Measurements from ENCODE around the gene TMEM88. TPM values are rescaled to one million over a fixed set of nuclear protein-coding genes. Genes with fewer than 3 reads are reported as not detected.

TMEM88 gene
- total and polyA plus RNA-seq, 4 donors: 6.3 to 19.6 (median 11.3) TPM

DNA sequence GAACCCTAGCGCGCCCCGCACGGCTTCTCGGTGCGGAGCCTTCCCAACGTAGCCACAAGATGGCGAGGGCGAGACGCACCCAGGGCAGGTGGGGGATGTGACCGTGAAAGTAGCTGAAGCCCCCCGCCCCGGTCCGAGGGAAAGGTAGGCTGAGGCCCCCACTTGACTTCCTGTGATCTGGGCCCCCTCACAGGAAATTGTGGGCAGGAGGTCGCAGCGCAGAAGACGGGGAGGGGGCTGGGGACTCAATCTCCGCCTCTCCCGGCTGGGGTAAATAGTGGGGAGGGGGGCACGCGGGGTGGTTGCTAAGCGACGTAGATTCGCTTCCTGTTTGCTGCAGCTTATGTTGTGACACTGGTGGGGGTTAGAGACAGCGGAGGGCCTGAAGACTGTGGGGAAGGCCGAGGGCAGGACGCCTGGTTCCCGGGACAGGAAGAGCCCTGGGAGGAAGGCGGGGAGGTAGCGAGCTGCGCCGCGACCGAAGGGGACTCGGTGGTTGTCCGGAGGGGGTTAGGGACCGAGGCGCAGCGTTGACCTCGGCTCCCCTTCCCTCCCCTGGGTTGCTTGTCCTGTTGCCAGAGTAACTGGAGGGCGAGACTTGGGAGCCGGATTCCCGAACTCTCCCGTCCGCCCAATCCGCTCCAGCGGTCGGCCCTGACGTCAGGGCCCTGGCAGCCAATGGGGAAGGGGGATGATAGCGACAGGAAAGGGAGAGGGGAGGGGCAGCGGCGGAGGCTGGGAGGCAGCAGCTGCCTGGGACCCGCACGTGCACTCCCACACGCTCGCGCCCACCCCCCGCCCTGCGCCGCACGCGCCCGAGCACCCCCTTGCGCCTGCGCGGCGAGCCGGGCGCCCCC, 19.7 kb upstream of the TMEM88 start:
- ATAC-seq (ENCODE audit: insufficient read depth, low FRiP score) (peak; percentile 74), DNase-seq (peak; percentile 100)
- Histone ChIP-seq H3K9me3 (ENCODE audit: control insufficient read depth in 4 of 4, insufficient read depth in 3 of 4, low read length in 3 of 4) (no peaks in the 10 kb centered on the region), H3K27me3 (ENCODE audit: control insufficient read depth in 3 of 3, insufficient read depth in 3 of 3, low read length in 2 of 3) (no peaks in the 10 kb centered on the region), H3K9ac (ENCODE audit: insufficient read depth in 1 of 2, low read length in 2 of 2) (peak overlapping the region; percentile 73 to 82), H3K4me1 (ENCODE audit: control insufficient read depth in 5 of 5, insufficient read depth in 5 of 5, low read length in 5 of 5) (peaks cover 7 to 50% (median 18%) of the 10 kb centered on the region in 5 donors), H3K27ac (ENCODE audit: low read depth in 1 of 2, low read length in 1 of 2) (peak overlapping the region; percentile 96 to 98), H3K36me3 (ENCODE audit: control insufficient read depth in 4 of 4, insufficient read depth in 4 of 4, low read length in 4 of 4) (peaks cover 0 to 2% (median 0%) of the 10 kb centered on the region in 4 donors), H3K4me3 (peak overlapping the region; percentile 62)
- TF ChIP-seq CTCF (IDR thresholded peaks at IDR 0.05; ENCODE audit: control extremely low read depth, extremely low read depth): peak; percentile 49
- WGBS, 2 donors: 0 to 1% methylated on average over 59 to 69 of the region's 69 CpGs

DNA sequence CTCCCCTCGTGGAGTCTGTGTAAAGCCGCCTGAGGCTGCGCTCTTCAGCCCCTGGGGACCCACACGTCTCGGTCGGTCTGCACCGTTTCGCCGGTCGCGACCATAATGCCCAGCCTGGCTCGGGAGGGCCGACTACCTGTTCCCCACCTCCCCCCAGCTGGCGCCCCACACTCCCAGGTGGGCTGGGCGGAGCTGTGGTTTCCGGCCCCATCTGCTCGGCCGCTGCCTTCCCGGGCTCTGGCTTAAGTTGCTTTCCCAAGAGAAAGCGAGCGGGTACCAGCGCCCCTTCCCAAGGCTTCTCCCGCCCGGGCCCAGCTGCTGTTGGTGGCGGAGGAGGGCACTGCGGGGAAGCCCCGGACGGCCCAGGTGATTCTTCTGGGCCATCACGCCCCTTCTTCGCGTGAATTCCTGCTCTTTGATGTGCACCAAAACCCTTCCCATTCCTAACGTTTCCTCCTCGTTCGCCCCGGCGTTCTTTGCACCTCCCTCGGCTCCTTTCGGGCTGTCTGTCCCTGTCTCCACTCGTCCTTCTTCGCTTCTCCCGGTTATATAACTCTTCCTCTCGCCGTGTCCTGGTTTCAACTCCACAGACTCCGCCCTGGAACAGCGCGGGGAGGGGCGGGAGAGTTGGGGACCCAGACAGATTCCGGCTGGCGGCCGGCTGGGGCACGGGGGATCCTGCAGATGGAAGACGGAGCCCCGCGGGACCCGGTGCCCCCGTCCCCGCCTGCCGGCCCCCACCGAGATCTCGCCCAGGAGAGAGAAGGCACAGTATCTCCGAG, 18.9 kb upstream of the TMEM88 start:
- H3K9ac ChIP-seq (ENCODE audit: insufficient read depth in 1 of 2, low read length in 2 of 2): peak overlapping the region; percentile 44 to 76
- H3K9me3 ChIP-seq (ENCODE audit: control insufficient read depth in 4 of 4, insufficient read depth in 3 of 4, low read length in 3 of 4): no peaks in the 10 kb centered on the region
- DNase-seq (peak; percentile 71 to 77 (median 76)), ATAC-seq (ENCODE audit: insufficient read depth, low FRiP score) (peak; percentile 12)
- WGBS, 2 donors: 0 to 1% methylated on average over 60 to 61 of the region's 61 CpGs
- no peaks in the 10 kb centered on the region for H3K27me3 ChIP-seq (ENCODE audit: control insufficient read depth in 3 of 3, insufficient read depth in 3 of 3, low read length in 2 of 3)
- peaks cover 0 to 5% (median 4%) of the 10 kb centered on the region in 4 donors for H3K36me3 ChIP-seq (ENCODE audit: control insufficient read depth in 4 of 4, insufficient read depth in 4 of 4, low read length in 4 of 4)
- peak overlapping the region; percentile 96 to 98 for H3K27ac ChIP-seq (ENCODE audit: low read depth in 1 of 2, low read length in 1 of 2)
- TF ChIP-seq CTCF (IDR thresholded peaks at IDR 0.05; ENCODE audit: control extremely low read depth, extremely low read depth): no peak
- peaks cover 7 to 58% (median 19%) of the 10 kb centered on the region in 5 donors for H3K4me1 ChIP-seq (ENCODE audit: control insufficient read depth in 5 of 5, insufficient read depth in 5 of 5, low read length in 5 of 5)
- H3K4me3 ChIP-seq: peak overlapping the region; percentile 62

GRCh38 chr17:7836596-7837407, 18.1 kb upstream of the TMEM88 start:
- Histone ChIP-seq H3K4me1 (ENCODE audit: control insufficient read depth in 5 of 5, insufficient read depth in 5 of 5, low read length in 5 of 5) (peaks cover 7 to 64% (median 19%) of the 10 kb centered on the region in 5 donors), H3K9ac (ENCODE audit: insufficient read depth in 1 of 2, low read length in 2 of 2) (peak overlapping the region in 1 of 2 donors; percentile 76), H3K4me3 (peak overlapping the region; percentile 62), H3K27me3 (ENCODE audit: control insufficient read depth in 3 of 3, insufficient read depth in 3 of 3, low read length in 2 of 3) (no peaks in the 10 kb centered on the region), H3K36me3 (ENCODE audit: control insufficient read depth in 4 of 4, insufficient read depth in 4 of 4, low read length in 4 of 4) (peaks cover 0 to 5% (median 4%) of the 10 kb centered on the region in 4 donors), H3K9me3 (ENCODE audit: control insufficient read depth in 4 of 4, insufficient read depth in 3 of 4, low read length in 3 of 4) (no peaks in the 10 kb centered on the region), H3K27ac (ENCODE audit: low read depth in 1 of 2, low read length in 1 of 2) (peak overlapping the region; percentile 96 to 98)
- TF ChIP-seq CTCF (IDR thresholded peaks at IDR 0.05; ENCODE audit: control extremely low read depth, extremely low read depth): no peak
- peak; percentile 94 to 95 (median 95) for DNase-seq
- WGBS, 2 donors: 0 to 3% methylated on average over 19 of the region's 19 CpGs
- peak; percentile 8 for ATAC-seq (ENCODE audit: insufficient read depth, low FRiP score)
